GM23338 (cell line): ENCODE measurements around the gene PGPEP1. TPM values are rescaled to one million over a fixed set of nuclear protein-coding genes. Genes with fewer than 3 reads are reported as not detected.

Experiments used
- ATAC-seq: fragments of 200-7000 bp; cut with Tn5 transposase; 3 replicates; pipeline ENCODE4 v1.9.1; 2020
- DNase-seq: peaks from one replicate; pipeline ENCODE4 v3.0.0-alpha.2; 2015; ENCODE audit warnings: low spot score
- H2AFZ ChIP-seq: fragments of 200-600 bp; sonication (generic); 2 replicates; pipeline ENCODE4 v1.8.0; 2016; ENCODE audit warnings: antibody characterized with exemption, mild to moderate bottlenecking, moderate library complexity
- H3F3A ChIP-seq: fragments of 200-600 bp; sonication (generic); replicated peaks from 2 replicates; pipeline ENCODE4 v1.8.0; 2017; ENCODE audit warnings: antibody characterized with exemption, mixed run types, low read depth
- H3K27ac ChIP-seq: fragments of 200-600 bp; sonication (generic); 2 replicates; pipeline ENCODE4 v1.6.1; 2016; ENCODE audit warnings: low read depth
- H3K27me3 ChIP-seq: fragments of 200-600 bp; sonication (generic); 2 replicates; pipeline ENCODE4 v1.8.0; 2016; ENCODE audit warnings: mild to moderate bottlenecking, mixed run types, moderate library complexity; ENCODE audit not compliant: insufficient read depth
- H3K36me3 ChIP-seq: fragments of 200-600 bp; sonication (generic); 2 replicates; pipeline ENCODE4 v1.8.0; 2016; ENCODE audit warnings: mild to moderate bottlenecking; ENCODE audit not compliant: insufficient read depth
- H3K4me1 ChIP-seq: fragments of 200-600 bp; sonication (generic); 2 replicates; pipeline ENCODE4 v1.8.0; 2016; ENCODE audit warnings: mild to moderate bottlenecking, moderate library complexity; ENCODE audit not compliant: insufficient read depth
- H3K4me2 ChIP-seq: fragments of 200-600 bp; sonication (generic); 2 replicates; pipeline ENCODE4 v1.7.1; 2017; ENCODE audit warnings: mixed run types
- H3K4me3 ChIP-seq: fragments of 200-600 bp; sonication (generic); 2 replicates; pipeline ENCODE4 v1.6.1; 2016; ENCODE audit warnings: mixed run types
- H3K79me2 ChIP-seq: fragments of 200-600 bp; sonication (generic); replicated peaks from 2 replicates; pipeline ENCODE4 v1.8.0; 2017; ENCODE audit warnings: mild to moderate bottlenecking; ENCODE audit not compliant: insufficient read depth
- H3K9me2 ChIP-seq: fragments of 200-600 bp; sonication (generic); 2 replicates; pipeline ENCODE4 v1.8.0; 2017; ENCODE audit not compliant: insufficient read depth
- H4K20me1 ChIP-seq: fragments of 200-600 bp; sonication (generic); replicated peaks from 2 replicates; pipeline ENCODE4 v1.8.0; 2017; ENCODE audit warnings: mild to moderate bottlenecking; ENCODE audit not compliant: insufficient read depth
- H3K27ac Mint-ChIP-seq: 2 replicates; pipeline ENCODE4 v1.8.0; 2020; ENCODE audit warnings: inconsistent platforms, mild to moderate bottlenecking, moderate library complexity, mixed read lengths
- H3K27me3 Mint-ChIP-seq: 3 replicates; pipeline ENCODE4 v1.8.0; 2022; ENCODE audit warnings: low read depth, mild to moderate bottlenecking, moderate library complexity, mixed read lengths, inconsistent platforms; ENCODE audit not compliant: insufficient read depth, poor library complexity
- H3K36me3 Mint-ChIP-seq: 3 replicates; pipeline ENCODE4 v1.8.0; 2021; ENCODE audit warnings: low read depth, mild to moderate bottlenecking, inconsistent platforms, moderate library complexity, mixed read lengths
- H3K4me1 Mint-ChIP-seq: 3 replicates; pipeline ENCODE4 v1.8.0; 2020; ENCODE audit warnings: mild to moderate bottlenecking, inconsistent platforms, mixed read lengths
- H3K4me3 Mint-ChIP-seq: 3 replicates; pipeline ENCODE4 v1.8.0; 2021; ENCODE audit warnings: moderate library complexity, mild to moderate bottlenecking, inconsistent platforms, mixed read lengths
- H3K9me3 Mint-ChIP-seq: 3 replicates; pipeline ENCODE4 v1.8.0; 2020; ENCODE audit warnings: moderate library complexity, mild to moderate bottlenecking, inconsistent platforms, mixed read lengths
- CTCF ChIP-seq, 2 experiments: fragments of 200-600 bp in 1 of 2; sonication (generic) in 1 of 2; conservative IDR thresholded peaks; 2 replicates each; pipeline versions ENCODE4 v1.5.1 to v1.6.1; 2016 to 2017; ENCODE audit warnings: antibody characterized with exemption in 2 of 2, low read depth in 2 of 2, mild to moderate bottlenecking in 2 of 2, moderate library complexity in 1 of 2
- ETS1 ChIP-seq: IDR thresholded peaks from 2 replicates; pipeline ENCODE4 v1.6.1; 2016; ENCODE audit warnings: antibody characterized with exemption
- EZH2phosphoT487 ChIP-seq: fragments of 200-600 bp; sonication (generic); IDR thresholded peaks from one replicate; pipeline ENCODE4 v1.8.1; 2018; ENCODE audit warnings: antibody characterized with exemption; ENCODE audit not compliant: unreplicated experiment
- NANOG ChIP-seq: IDR thresholded peaks from 2 replicates; pipeline ENCODE4 v1.6.1; 2016; ENCODE audit warnings: antibody characterized with exemption, borderline replicate concordance
- POLR2AphosphoS5 ChIP-seq: IDR thresholded peaks from 2 replicates; pipeline ENCODE4 v1.6.1; 2016; ENCODE audit warnings: antibody characterized with exemption, low read depth
- REST ChIP-seq: IDR thresholded peaks from one replicate; pipeline ENCODE4 v1.6.1; 2018; ENCODE audit warnings: antibody characterized with exemption; ENCODE audit not compliant: unreplicated experiment
- STAT1 ChIP-seq: IDR thresholded peaks from one replicate; pipeline ENCODE4 v1.6.1; 2016; ENCODE audit warnings: antibody characterized with exemption; ENCODE audit not compliant: unreplicated experiment
- ZNF462 ChIP-seq: fragments of 250-450 bp; sonication (Bioruptor Pico); IDR thresholded peaks from 2 replicates; pipeline ENCODE4 v1.5.0; 2020; ENCODE audit warnings: mild to moderate bottlenecking, moderate library complexity
- polyA plus RNA-seq: library from polyadenylated mRNA; unstranded; fragments of >200 nt; fragmentation: Nextera tagmentation; extraction: Ambion mirVana; gene quantifications from 2 replicates; pipeline ENCODE4 v1.2.1, GENCODE V29; 2016
- total RNA-seq: library from RNA; depleted of rRNA; stranded (reverse); fragments of >200 nt; shearing (Covaris generic); gene quantifications from 2 replicates; pipeline ENCODE4 v1.2.3, GENCODE V29; 2014

PGPEP1 gene
- total and polyA plus RNA-seq, 2 experiments from 2014 or later = 15.5 to 18.9 TPM

- no peak for TF ChIP-seq ZNF462 (CRISPR knock-in tag)
Observed at GRCh38 chr19:18332917-18333530, 7.4 kb upstream of the PGPEP1 start (continued).

GRCh38 chr19:18333680-18334079 lies 6.7 kb upstream of the PGPEP1 start:
- H3K79me2 ChIP-seq = no peaks in the 10 kb centered on the region
- H3K4me3 ChIP-seq = no peak overlapping the region
- no peaks in the 10 kb centered on the region; the same call in 2 of the 3 replicates for H3K36me3 Mint-ChIP-seq
- peaks cover 12% of the 10 kb centered on the region for H3K4me1 Mint-ChIP-seq
- H2AFZ ChIP-seq = no peak overlapping the region
- H3K9me3 Mint-ChIP-seq = no peaks in the 10 kb centered on the region
- H3K9me2 ChIP-seq = no peaks in the 10 kb centered on the region
- H3F3A ChIP-seq = peaks cover 10% of the 10 kb centered on the region; the same call in 1 of the 2 replicates
- H3K27me3 ChIP-seq = no peaks in the 10 kb centered on the region
- H3K27ac ChIP-seq = no peak overlapping the region
- no peak overlapping the region for H3K4me3 Mint-ChIP-seq
- no peak for ATAC-seq
- peaks cover 3% of the 10 kb centered on the region for H3K4me1 ChIP-seq
- no peak overlapping the region for H3K4me2 ChIP-seq
- peaks cover 15% of the 10 kb centered on the region for H3K27me3 Mint-ChIP-seq
- no peak overlapping the region for H3K27ac Mint-ChIP-seq
- H4K20me1 ChIP-seq = no peaks in the 10 kb centered on the region
- no peak for DNase-seq
- no peaks in the 10 kb centered on the region for H3K36me3 ChIP-seq
- no peak for TF ChIP-seq STAT1
- TF ChIP-seq REST = no peak
- TF ChIP-seq CTCF (conservative IDR thresholded peaks at IDR 0.05; ENCODE audit: low read depth in 2 of 2) = no peak
- TF ChIP-seq NANOG = no peak
- TF ChIP-seq POLR2AphosphoS5 = no peak
- no peak for TF ChIP-seq ETS1
- no peak for TF ChIP-seq EZH2phosphoT487
